ENCODE measurements around the gene DDB1. TPM values are rescaled to one million over a fixed set of nuclear protein-coding genes. Genes with fewer than 3 reads are reported as not detected.

Gene DDB1
- 124 TPM for polyA plus RNA-seq (2013)

- Histone ChIP-seq H3K4me3 (ENCODE audit: control insufficient read depth in 1 of 7, extremely low read depth in 1 of 7, insufficient read depth in 4 of 7, low read depth in 2 of 7, low read length in 6 of 7) (peak within 1 kb of the TSS; percentile 75 to 94 (median 85)), H3K27me3 (replicated peaks in 2 of 5; ENCODE audit: control insufficient read depth in 4 of 5, insufficient read depth in 5 of 5, low read length in 4 of 5) (no peaks in the 10 kb centered on the region), H3K36me3 (ENCODE audit: control insufficient read depth in 4 of 4, insufficient read depth in 4 of 4, low read length in 3 of 4) (peaks cover 7 to 24% (median 15%) of the 10 kb centered on the region in 4 experiments), H3K27ac (ENCODE audit: insufficient read depth in 1 of 2, low read depth in 1 of 2, low read length in 2 of 2, poor library complexity in 1 of 2, severe bottlenecking in 2 of 2) (peak within 1 kb of the TSS; percentile 93 to 97), H3K9me3 (ENCODE audit: control extremely low read depth in 1 of 5, control insufficient read depth in 4 of 5, insufficient read depth in 2 of 5, low read depth in 1 of 5, low read length in 4 of 5) (no peaks in the 10 kb centered on the region), H3K4me1 (ENCODE audit: control extremely low read depth in 1 of 4, control insufficient read depth in 4 of 4, insufficient read depth in 4 of 4, low read length in 3 of 4) (peaks cover 4 to 50% (median 31%) of the 10 kb centered on the region in 4 experiments)
- under 1% methylated on average over 68 of the region's 81 CpGs for WGBS (ENCODE audit: insufficient coverage)
- ChIA-PET POLR2A (interaction anchor here (1.0 kb wide), 1 partner anchor 49 kb away, joined by 4 read pairs; no protein-coding TSS in a partner anchor), CTCF (interaction anchor here (1.0 to 10.5 kb wide), 5 partner anchors 26 to 69 kb away, joined by 4 to 341 read pairs (median 21); partner anchors contain the start of genes CYB561A3, TMEM138 and TMEM216)
- DNase-seq: peak; percentile 93 to 97 (median 97)
Measured at GRCh38 chr11:61332797-61333549, at the start of gene DDB1, which contains the start of gene TKFC. Gene DDB1, minus strand, starts transcription at chr11:61333105. Its CDS starts 137 bp downstream, at chr11:61332968. Gene TKFC, plus strand, starts transcription at chr11:61333228. Its CDS starts 1,501 bp downstream, at chr11:61334729.

DNA sequence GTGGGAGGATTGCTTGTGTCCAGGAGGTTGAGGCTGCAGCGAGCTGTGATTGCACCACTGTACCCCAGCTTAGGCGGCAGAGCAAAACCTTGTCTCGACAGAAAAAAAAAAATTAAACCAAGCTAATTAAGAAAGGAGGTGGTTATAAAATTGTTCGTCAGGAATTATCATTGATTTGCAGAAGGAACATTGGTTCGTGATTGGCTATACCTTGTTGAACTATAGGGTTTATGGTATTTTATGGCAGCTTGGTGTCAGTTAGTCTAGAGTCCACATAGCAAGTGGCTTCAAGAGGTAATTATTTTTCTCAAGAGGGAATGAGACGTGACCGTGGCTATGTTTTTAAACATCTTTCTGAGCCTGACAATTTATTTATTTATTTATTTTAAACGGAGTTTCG lies 48.0 kb upstream of the DDB1 start:
- POLR2A ChIA-PET: interaction anchor here (1.6 kb wide), 1 partner anchor 44 kb away, joined by 3 read pairs; no protein-coding TSS in a partner anchor
- Histone ChIP-seq H3K4me3 (ENCODE audit: control insufficient read depth in 1 of 7, extremely low read depth in 1 of 7, insufficient read depth in 4 of 7, low read depth in 2 of 7, low read length in 6 of 7) (no peak overlapping the region), H3K27ac (ENCODE audit: insufficient read depth in 1 of 2, low read depth in 1 of 2, low read length in 2 of 2, poor library complexity in 1 of 2, severe bottlenecking in 2 of 2) (no peak overlapping the region), H3K36me3 (ENCODE audit: control insufficient read depth in 4 of 4, insufficient read depth in 4 of 4, low read length in 3 of 4) (peaks cover 0 to 2% (median 0%) of the 10 kb centered on the region in 4 experiments), H3K9me3 (ENCODE audit: control extremely low read depth in 1 of 5, control insufficient read depth in 4 of 5, insufficient read depth in 2 of 5, low read depth in 1 of 5, low read length in 4 of 5) (no peaks in the 10 kb centered on the region), H3K27me3 (replicated peaks in 2 of 5; ENCODE audit: control insufficient read depth in 4 of 5, insufficient read depth in 5 of 5, low read length in 4 of 5) (no peaks in the 10 kb centered on the region), H3K4me1 (ENCODE audit: control extremely low read depth in 1 of 4, control insufficient read depth in 4 of 4, insufficient read depth in 4 of 4, low read length in 3 of 4) (peaks cover 0 to 2% (median 0%) of the 10 kb centered on the region in 4 experiments)
- no peak for DNase-seq
- WGBS (ENCODE audit: insufficient coverage): 100% methylated on average over 5 of the region's 9 CpGs
- CTCF ChIA-PET: interaction anchor here (1.1 to 14.4 kb wide), 3 partner anchors 12 to 43 kb away, joined by 4 to 341 read pairs (median 83); partner anchors contain the start of genes DDB1, TKFC and TMEM216

GRCh38 chr11:61378713-61379313 lies 45.9 kb upstream of the DDB1 start:
- Histone ChIP-seq H3K27ac (ENCODE audit: insufficient read depth in 1 of 2, low read depth in 1 of 2, low read length in 2 of 2, poor library complexity in 1 of 2, severe bottlenecking in 2 of 2) (no peak overlapping the region), H3K4me1 (ENCODE audit: control extremely low read depth in 1 of 4, control insufficient read depth in 4 of 4, insufficient read depth in 4 of 4, low read length in 3 of 4) (no peaks in the 10 kb centered on the region), H3K4me3 (ENCODE audit: control insufficient read depth in 1 of 7, extremely low read depth in 1 of 7, insufficient read depth in 4 of 7, low read depth in 2 of 7, low read length in 6 of 7) (no peak overlapping the region), H3K36me3 (ENCODE audit: control insufficient read depth in 4 of 4, insufficient read depth in 4 of 4, low read length in 3 of 4) (peaks cover 0 to 7% (median 3%) of the 10 kb centered on the region in 4 experiments), H3K9me3 (ENCODE audit: control extremely low read depth in 1 of 5, control insufficient read depth in 4 of 5, insufficient read depth in 2 of 5, low read depth in 1 of 5, low read length in 4 of 5) (peaks cover 0 to 6% (median 0%) of the 10 kb centered on the region in 5 experiments), H3K27me3 (replicated peaks in 2 of 5; ENCODE audit: control insufficient read depth in 4 of 5, insufficient read depth in 5 of 5, low read length in 4 of 5) (no peaks in the 10 kb centered on the region)
- ChIA-PET CTCF (interaction anchor here (1.1 to 1.3 kb wide), 2 partner anchors 30 to 42 kb away, joined by 4 to 7 read pairs; no protein-coding TSS in a partner anchor), POLR2A (no interaction called here)
- WGBS (ENCODE audit: insufficient coverage): 100% methylated on average over 4 of the region's 5 CpGs
- DNase-seq: no peak

GRCh38 chr11:61377461-61378160 lies 44.7 kb upstream of the DDB1 start:
- Histone ChIP-seq H3K4me3 (ENCODE audit: control insufficient read depth in 1 of 7, extremely low read depth in 1 of 7, insufficient read depth in 4 of 7, low read depth in 2 of 7, low read length in 6 of 7) (no peak overlapping the region), H3K4me1 (ENCODE audit: control extremely low read depth in 1 of 4, control insufficient read depth in 4 of 4, insufficient read depth in 4 of 4, low read length in 3 of 4) (no peaks in the 10 kb centered on the region), H3K9me3 (ENCODE audit: control extremely low read depth in 1 of 5, control insufficient read depth in 4 of 5, insufficient read depth in 2 of 5, low read depth in 1 of 5, low read length in 4 of 5) (peaks cover 0 to 6% (median 0%) of the 10 kb centered on the region in 5 experiments), H3K27ac (ENCODE audit: insufficient read depth in 1 of 2, low read depth in 1 of 2, low read length in 2 of 2, poor library complexity in 1 of 2, severe bottlenecking in 2 of 2) (no peak overlapping the region), H3K36me3 (ENCODE audit: control insufficient read depth in 4 of 4, insufficient read depth in 4 of 4, low read length in 3 of 4) (peaks cover 3 to 10% (median 4%) of the 10 kb centered on the region in 4 experiments), H3K27me3 (replicated peaks in 2 of 5; ENCODE audit: control insufficient read depth in 4 of 5, insufficient read depth in 5 of 5, low read length in 4 of 5) (no peaks in the 10 kb centered on the region)
- DNase-seq: no peak
- ChIA-PET POLR2A (no interaction called here), CTCF (no interaction called here)
- WGBS (ENCODE audit: insufficient coverage): 100% methylated on average over 3 of the region's 6 CpGs

DNA sequence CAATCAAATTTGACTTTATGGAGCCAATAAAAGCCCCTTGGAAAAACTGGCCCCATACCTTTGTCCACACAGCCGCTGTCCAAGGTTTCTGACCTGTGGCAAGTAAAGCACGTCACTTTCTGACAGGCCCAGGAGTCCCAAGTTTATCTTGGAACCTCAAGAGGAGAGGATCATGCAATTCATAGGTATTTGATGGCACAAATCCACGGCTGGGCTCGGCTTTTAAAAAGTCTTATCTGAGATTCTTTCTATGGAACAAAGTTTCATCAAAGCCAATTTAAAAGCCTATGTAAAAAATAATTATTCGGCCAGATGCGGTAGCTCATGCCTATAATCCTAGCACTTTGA lies 42.8 kb upstream of the DDB1 start:
- Histone ChIP-seq H3K4me3 (ENCODE audit: control insufficient read depth in 1 of 7, extremely low read depth in 1 of 7, insufficient read depth in 4 of 7, low read depth in 2 of 7, low read length in 6 of 7) (no peak overlapping the region), H3K27me3 (replicated peaks in 2 of 5; ENCODE audit: control insufficient read depth in 4 of 5, insufficient read depth in 5 of 5, low read length in 4 of 5) (no peaks in the 10 kb centered on the region), H3K9me3 (ENCODE audit: control extremely low read depth in 1 of 5, control insufficient read depth in 4 of 5, insufficient read depth in 2 of 5, low read depth in 1 of 5, low read length in 4 of 5) (peaks cover 0 to 6% (median 0%) of the 10 kb centered on the region in 5 experiments), H3K27ac (ENCODE audit: insufficient read depth in 1 of 2, low read depth in 1 of 2, low read length in 2 of 2, poor library complexity in 1 of 2, severe bottlenecking in 2 of 2) (no peak overlapping the region), H3K36me3 (ENCODE audit: control insufficient read depth in 4 of 4, insufficient read depth in 4 of 4, low read length in 3 of 4) (peaks cover 3 to 11% (median 5%) of the 10 kb centered on the region in 4 experiments), H3K4me1 (ENCODE audit: control extremely low read depth in 1 of 4, control insufficient read depth in 4 of 4, insufficient read depth in 4 of 4, low read length in 3 of 4) (no peaks in the 10 kb centered on the region)
- CTCF ChIA-PET: interaction anchor here (1.5 to 3.1 kb wide), 3 partner anchors 8 to 12 kb away, joined by 4 to 21 read pairs (median 9); no protein-coding TSS in a partner anchor
- POLR2A ChIA-PET: no interaction called here
- no peak for DNase-seq
- WGBS (ENCODE audit: insufficient coverage): 96% methylated on average over 5 of the region's 6 CpGs

- Histone ChIP-seq H3K27me3 (replicated peaks in 2 of 5; ENCODE audit: control insufficient read depth in 4 of 5, insufficient read depth in 5 of 5, low read length in 4 of 5) (no peaks in the 10 kb centered on the region), H3K9me3 (ENCODE audit: control extremely low read depth in 1 of 5, control insufficient read depth in 4 of 5, insufficient read depth in 2 of 5, low read depth in 1 of 5, low read length in 4 of 5) (peaks cover 0 to 6% (median 0%) of the 10 kb centered on the region in 5 experiments), H3K27ac (ENCODE audit: insufficient read depth in 1 of 2, low read depth in 1 of 2, low read length in 2 of 2, poor library complexity in 1 of 2, severe bottlenecking in 2 of 2) (no peak overlapping the region), H3K36me3 (ENCODE audit: control insufficient read depth in 4 of 4, insufficient read depth in 4 of 4, low read length in 3 of 4) (peaks cover 16 to 39% (median 24%) of the 10 kb centered on the region in 4 experiments), H3K4me1 (ENCODE audit: control extremely low read depth in 1 of 4, control insufficient read depth in 4 of 4, insufficient read depth in 4 of 4, low read length in 3 of 4) (no peaks in the 10 kb centered on the region), H3K4me3 (ENCODE audit: control insufficient read depth in 1 of 7, extremely low read depth in 1 of 7, insufficient read depth in 4 of 7, low read depth in 2 of 7, low read length in 6 of 7) (no peak overlapping the region)
- WGBS (ENCODE audit: insufficient coverage): 98% methylated on average over 5 of the region's 8 CpGs
- ChIA-PET POLR2A (no interaction called here), CTCF (interaction anchor here (1.4 to 3.8 kb wide), 2 partner anchors 13 to 36 kb away, joined by 3 to 22 read pairs; no protein-coding TSS in a partner anchor)
- DNase-seq: no peak
Measured at GRCh38 chr11:61372659-61373420, 39.9 kb upstream of the DDB1 start.
